ENCODE measurements around the gene GLG1.

GLG1 gene

GRCh38 chr16:74511961-74512360, 95.0 kb downstream of the GLG1 start:
- DNase-seq (ENCODE audit: low spot score), result no peak
- in situ Hi-C loops (cut with MboI; ENCODE audit: low pct_unique_long_range_greater_than_20kb, low sequenced_read_pairs, unreplicated experiment), result no loop called here
- TF ChIP-seq, protein P1, sequence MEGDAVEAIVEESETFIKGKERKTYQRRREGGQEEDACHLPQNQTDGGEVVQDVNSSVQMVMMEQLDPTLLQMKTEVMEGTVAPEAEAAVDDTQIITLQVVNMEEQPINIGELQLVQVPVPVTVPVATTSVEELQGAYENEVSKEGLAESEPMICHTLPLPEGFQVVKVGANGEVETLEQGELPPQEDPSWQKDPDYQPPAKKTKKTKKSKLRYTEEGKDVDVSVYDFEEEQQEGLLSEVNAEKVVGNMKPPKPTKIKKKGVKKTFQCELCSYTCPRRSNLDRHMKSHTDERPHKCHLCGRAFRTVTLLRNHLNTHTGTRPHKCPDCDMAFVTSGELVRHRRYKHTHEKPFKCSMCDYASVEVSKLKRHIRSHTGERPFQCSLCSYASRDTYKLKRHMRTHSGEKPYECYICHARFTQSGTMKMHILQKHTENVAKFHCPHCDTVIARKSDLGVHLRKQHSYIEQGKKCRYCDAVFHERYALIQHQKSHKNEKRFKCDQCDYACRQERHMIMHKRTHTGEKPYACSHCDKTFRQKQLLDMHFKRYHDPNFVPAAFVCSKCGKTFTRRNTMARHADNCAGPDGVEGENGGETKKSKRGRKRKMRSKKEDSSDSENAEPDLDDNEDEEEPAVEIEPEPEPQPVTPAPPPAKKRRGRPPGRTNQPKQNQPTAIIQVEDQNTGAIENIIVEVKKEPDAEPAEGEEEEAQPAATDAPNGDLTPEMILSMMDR (IDR thresholded peaks at IDR 0.05; ENCODE audit: extremely low read depth, insufficient read depth, missing control alignments), result no peak

DNA sequence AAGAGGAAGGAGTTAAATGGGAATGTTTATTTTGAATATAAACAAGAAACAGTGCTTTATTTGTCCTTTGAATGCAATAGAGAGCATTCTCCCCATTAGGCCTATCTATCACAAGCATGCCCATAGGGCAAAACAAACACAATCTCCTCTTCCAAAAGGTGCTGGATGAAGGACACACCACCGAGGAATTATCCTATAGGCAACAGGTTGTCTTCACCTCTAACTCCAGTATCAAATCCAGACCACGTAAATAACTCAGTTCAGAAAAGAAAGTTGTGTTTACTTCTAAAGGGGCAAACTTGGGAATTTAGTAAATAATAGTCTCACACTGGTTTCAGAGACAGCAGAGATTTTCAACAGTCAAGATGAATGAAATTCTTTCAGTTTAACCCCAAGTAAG, 101.9 kb downstream of the GLG1 start:
- DNase-seq (ENCODE audit: low spot score), result no peak
- in situ Hi-C loops (cut with MboI; ENCODE audit: low pct_unique_long_range_greater_than_20kb, low sequenced_read_pairs, unreplicated experiment), result no loop called here
- TF ChIP-seq, protein P1 (IDR thresholded peaks at IDR 0.05; ENCODE audit: extremely low read depth, insufficient read depth, missing control alignments), result no peak

DNA sequence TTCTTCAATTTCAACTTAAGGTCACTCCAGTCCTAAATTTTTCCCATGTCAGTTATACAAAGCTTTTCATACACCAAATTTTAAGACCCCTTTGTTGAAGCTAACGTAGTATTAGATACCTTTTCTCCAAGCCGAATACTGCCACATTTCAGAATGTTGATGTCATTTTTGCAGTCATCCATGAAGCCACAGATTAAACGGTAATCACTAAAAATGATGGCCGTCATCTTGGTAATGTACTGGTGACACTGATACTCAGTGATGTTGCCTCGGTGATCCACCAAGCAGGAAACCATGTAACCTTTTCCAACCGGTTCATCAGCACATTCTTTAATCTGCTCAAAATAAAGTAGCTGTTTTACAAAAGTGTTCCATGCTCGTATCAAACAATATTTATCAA, 103.5 kb downstream of the GLG1 start:
- TF ChIP-seq, protein P1 (IDR thresholded peaks at IDR 0.05; ENCODE audit: extremely low read depth, insufficient read depth, missing control alignments), result no peak
- no peak for DNase-seq (ENCODE audit: low spot score)
- in situ Hi-C loops (cut with MboI; ENCODE audit: low pct_unique_long_range_greater_than_20kb, low sequenced_read_pairs, unreplicated experiment), result no loop called here

- TF ChIP-seq, protein P1 (IDR thresholded peaks at IDR 0.05; ENCODE audit: extremely low read depth, insufficient read depth, missing control alignments), result no peak
- DNase-seq (ENCODE audit: low spot score), result no peak
- in situ Hi-C loops (cut with MboI; ENCODE audit: low pct_unique_long_range_greater_than_20kb, low sequenced_read_pairs, unreplicated experiment), result no loop called here
Observed at GRCh38 chr16:74501484-74502478, 105.1 kb downstream of the GLG1 start.

DNA sequence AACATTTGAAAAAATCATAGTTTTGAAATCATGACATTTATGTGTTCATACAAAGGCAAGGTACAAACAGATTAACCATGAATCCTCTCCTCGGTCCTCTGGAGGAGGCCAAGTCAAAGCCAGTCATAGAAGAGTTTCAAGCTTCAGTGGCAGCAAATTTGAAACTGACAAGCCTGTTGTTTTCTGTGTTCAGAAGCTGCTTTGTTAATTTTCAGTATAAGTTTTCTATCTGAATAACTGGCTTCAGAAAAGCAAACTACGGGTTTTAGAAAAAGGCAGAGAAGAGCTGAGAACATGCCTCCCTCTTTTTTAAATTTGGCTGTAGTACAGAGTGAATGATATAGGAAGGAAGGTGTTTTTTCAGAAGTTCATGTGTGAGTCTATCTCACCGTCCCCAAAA, 106.0 kb downstream of the GLG1 start:
- TF ChIP-seq, protein P1 (IDR thresholded peaks at IDR 0.05; ENCODE audit: extremely low read depth, insufficient read depth, missing control alignments), result no peak
- in situ Hi-C loops (cut with MboI; ENCODE audit: low pct_unique_long_range_greater_than_20kb, low sequenced_read_pairs, unreplicated experiment), result no loop called here
- no peak for DNase-seq (ENCODE audit: low spot score)

DNA sequence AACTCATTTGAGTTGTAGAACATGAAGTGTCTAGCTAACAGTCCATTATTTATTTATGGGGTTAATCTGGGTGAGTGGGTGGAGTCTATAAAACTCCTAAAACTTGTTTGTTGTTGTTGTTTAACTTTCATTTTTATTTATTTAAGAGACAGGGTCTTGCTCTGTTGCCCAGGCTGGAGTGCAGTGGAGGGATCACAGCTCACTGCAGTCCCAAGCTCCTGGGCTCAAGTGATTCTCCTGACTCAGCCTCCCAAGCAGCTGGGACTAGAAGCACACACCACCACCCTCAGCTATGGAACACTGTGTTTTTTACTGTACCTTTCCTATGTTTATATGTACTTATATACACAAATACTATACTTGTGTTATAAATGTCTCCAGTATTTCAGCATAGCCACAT, 107.8 kb downstream of the GLG1 start:
- in situ Hi-C loops (cut with MboI; ENCODE audit: low pct_unique_long_range_greater_than_20kb, low sequenced_read_pairs, unreplicated experiment), result loop anchor here (25.0 kb wide), 1 partner anchor 113 kb away; the partner anchor contains the start of gene GLG1
- DNase-seq (ENCODE audit: low spot score), result no peak
- TF ChIP-seq, protein P1 (IDR thresholded peaks at IDR 0.05; ENCODE audit: extremely low read depth, insufficient read depth, missing control alignments), result no peak

Data from GM13977 (cell line).